Thyroid gland (tissue), 4 donors: ENCODE measurements around the gene COA7. TPM values are rescaled to one million over a fixed set of nuclear protein-coding genes. Genes with fewer than 3 reads are reported as not detected.
"Not testable (repeated sequence)": the region's sequence is repeated elsewhere in the genome, so short reads cannot be mapped to it uniquely, and the experiment has no call there.

ENCODE experiments used
- DNase-seq, 2 donors: peaks; one replicate each; pipeline ENCODE4 v3.0.0-alpha.2; 2019
- H3K27ac ChIP-seq, 3 donors: fragments of 200-600 bp; sonication (generic); 1 replicate in 2 of 3; 2 replicates in 1 of 3; pipeline ENCODE4 v1.5.1; 2016 to 2019; ENCODE audit warnings: mild to moderate bottlenecking in 1 of 3, moderate library complexity in 1 of 3
- H3K27me3 ChIP-seq: fragments of 200-600 bp; sonication (generic); one replicate; pipeline ENCODE4 v1.5.1; 2019
- H3K36me3 ChIP-seq, 2 donors: fragments of 200-600 bp; sonication (generic); one replicate each; pipeline ENCODE4 v1.5.1; 2016 to 2019
- H3K4me1 ChIP-seq, 2 donors: fragments of 200-600 bp; sonication (generic); one replicate each; pipeline ENCODE4 v1.5.1; 2017 to 2019
- H3K4me3 ChIP-seq, 3 donors: fragments of 200-600 bp; sonication (generic); replicated peaks in 1 of 3; 1 replicate in 2 of 3; 2 replicates in 1 of 3; pipeline ENCODE4 v1.5.1; 2016; ENCODE audit warnings: mild to moderate bottlenecking in 1 of 3
- H3K9me3 ChIP-seq: fragments of 200-600 bp; sonication (generic); one replicate; pipeline ENCODE4 v1.5.1; 2017
- POLR2A ChIP-seq, 2 donors: fragments of 450-650 bp; IDR thresholded peaks; one replicate each; pipeline ENCODE4 v1.6.1; 2017; ENCODE audit warnings: antibody characterized with exemption in 2 of 2, mild to moderate bottlenecking in 2 of 2, moderate library complexity in 1 of 2
- WGBS, 2 donors: methylation state at CpG; one replicate each; pipeline ENCODE4 v1.1.5; 2017; 5-methylcytosine and 5-hydroxymethylcytosine counted together
- intact Hi-C: fragments of 100-400 bp; cut with DNase I; formaldehyde crosslinking; loops from one replicate; pipeline ENCODE4 v1.15.1; 2023
- total RNA-seq, 4 donors: library from RNA; depleted of rRNA; stranded (reverse); fragments of >200 nt; gene quantifications; one replicate each; pipeline ENCODE4 v1.2.3, GENCODE V29; 2016
- TF ChIP-seq, protein P1 (sequence below), 6 experiments: fragments of 200-600 bp in 3 of 6; fragments of 450-650 bp in 3 of 6; sonication (generic) in 3 of 6; IDR thresholded peaks; one replicate each; pipeline ENCODE4 v1.5.1; 2016 to 2019; ENCODE audit warnings: antibody characterized with exemption in 6 of 6, mild to moderate bottlenecking in 2 of 6, inconsistent platforms in 1 of 6, moderate library complexity in 1 of 6

The COA7 gene
- total RNA-seq, 4 donors from 2014 or later = 10.6 to 14.7 (median 11.5) TPM

DNA sequence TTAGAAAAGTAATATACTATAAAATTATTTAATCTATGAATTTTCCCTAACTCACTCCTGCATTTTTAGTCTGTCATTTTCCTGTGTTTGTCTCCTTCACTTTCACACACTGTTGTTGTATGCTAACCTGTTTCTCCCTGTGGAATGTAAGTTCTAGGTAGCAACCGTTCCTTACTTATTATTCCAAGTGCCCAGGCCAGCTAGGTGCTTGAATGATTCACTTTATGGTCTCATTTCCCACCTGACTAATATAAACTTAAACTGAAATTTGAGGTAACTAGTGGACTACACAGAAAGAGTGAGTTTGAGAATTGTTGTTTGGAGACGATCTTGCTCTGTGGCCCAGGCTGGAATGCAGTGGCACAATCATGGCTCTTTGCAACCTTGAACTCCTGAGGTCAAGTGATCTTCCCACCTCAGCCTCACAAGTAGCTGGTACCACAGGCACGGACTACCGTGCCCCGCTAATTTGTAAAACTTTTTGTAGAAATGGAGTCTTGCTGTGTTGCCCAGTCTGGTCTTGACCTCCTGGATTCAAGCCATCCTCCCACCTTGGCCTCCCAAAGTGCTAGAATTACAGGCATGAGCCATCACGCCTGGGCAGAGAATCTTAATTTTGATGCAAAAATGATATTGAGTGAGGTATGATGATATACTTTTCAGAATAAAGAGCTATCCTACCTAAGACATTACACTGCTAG is 30.0 kb upstream of the COA7 start:
- Histone ChIP-seq H3K27me3 (no peaks in the 10 kb centered on the region), H3K4me3 (no peak overlapping the region), H3K36me3 (no peaks in the 10 kb centered on the region), H3K27ac (peak overlapping the region in 2 of 3 donors; percentile 80 to 90), H3K9me3 (no peaks in the 10 kb centered on the region), H3K4me1 (peaks cover 16 to 23% of the 10 kb centered on the region in 2 donors)
- no peak for DNase-seq
- intact Hi-C loops = loop anchor here (10.0 kb wide), 1 partner anchor 187 kb away; no protein-coding TSS in a partner anchor
- TF ChIP-seq, protein P1, sequence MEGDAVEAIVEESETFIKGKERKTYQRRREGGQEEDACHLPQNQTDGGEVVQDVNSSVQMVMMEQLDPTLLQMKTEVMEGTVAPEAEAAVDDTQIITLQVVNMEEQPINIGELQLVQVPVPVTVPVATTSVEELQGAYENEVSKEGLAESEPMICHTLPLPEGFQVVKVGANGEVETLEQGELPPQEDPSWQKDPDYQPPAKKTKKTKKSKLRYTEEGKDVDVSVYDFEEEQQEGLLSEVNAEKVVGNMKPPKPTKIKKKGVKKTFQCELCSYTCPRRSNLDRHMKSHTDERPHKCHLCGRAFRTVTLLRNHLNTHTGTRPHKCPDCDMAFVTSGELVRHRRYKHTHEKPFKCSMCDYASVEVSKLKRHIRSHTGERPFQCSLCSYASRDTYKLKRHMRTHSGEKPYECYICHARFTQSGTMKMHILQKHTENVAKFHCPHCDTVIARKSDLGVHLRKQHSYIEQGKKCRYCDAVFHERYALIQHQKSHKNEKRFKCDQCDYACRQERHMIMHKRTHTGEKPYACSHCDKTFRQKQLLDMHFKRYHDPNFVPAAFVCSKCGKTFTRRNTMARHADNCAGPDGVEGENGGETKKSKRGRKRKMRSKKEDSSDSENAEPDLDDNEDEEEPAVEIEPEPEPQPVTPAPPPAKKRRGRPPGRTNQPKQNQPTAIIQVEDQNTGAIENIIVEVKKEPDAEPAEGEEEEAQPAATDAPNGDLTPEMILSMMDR (IDR thresholded peaks at IDR 0.05) = no peak
- no peak for TF ChIP-seq POLR2A (IDR thresholded peaks at IDR 0.05)
- 61 to 66% methylated on average over 6 of the region's 6 CpGs for WGBS, 2 donors

DNA sequence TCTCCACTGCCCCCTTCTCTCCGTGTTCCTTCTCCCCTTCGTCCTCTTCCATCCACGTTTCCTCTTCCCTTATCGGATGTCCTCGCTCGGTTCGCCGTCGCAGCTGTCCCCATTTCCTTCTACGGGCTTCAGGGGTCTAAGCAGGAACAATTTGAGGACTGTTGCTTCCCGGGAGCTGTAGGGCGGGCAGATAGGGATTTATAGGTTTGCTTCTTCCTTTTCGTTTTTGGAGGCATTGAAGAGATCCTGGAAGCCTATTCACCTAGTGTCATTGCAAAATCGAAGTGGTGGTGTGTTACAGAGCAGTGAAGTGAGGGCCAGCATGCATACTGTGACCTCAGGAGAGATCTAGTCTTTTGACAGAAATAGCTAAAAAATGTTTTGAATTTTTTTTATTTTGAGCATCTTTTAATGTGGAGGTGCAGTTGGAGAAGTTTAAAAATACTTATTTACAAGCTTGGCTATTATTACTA is 29.0 kb upstream of the COA7 start:
- H3K9me3 ChIP-seq = no peaks in the 10 kb centered on the region
- no peak for DNase-seq
- WGBS, 2 donors = 1 to 3% methylated on average over 14 of the region's 14 CpGs
- H3K36me3 ChIP-seq = no peaks in the 10 kb centered on the region
- peak overlapping the region; percentile 59 to 90 (median 80) for H3K27ac ChIP-seq
- peak overlapping the region; percentile 38 to 94 (median 71) for H3K4me3 ChIP-seq
- peaks cover 16 to 23% of the 10 kb centered on the region in 2 donors for H3K4me1 ChIP-seq
- H3K27me3 ChIP-seq = no peaks in the 10 kb centered on the region
- no peak for TF ChIP-seq POLR2A (IDR thresholded peaks at IDR 0.05)
- TF ChIP-seq, protein P1 (IDR thresholded peaks at IDR 0.05) = no peak
- intact Hi-C loops = loop anchor here (10.0 kb wide), 1 partner anchor 188 kb away; no protein-coding TSS in a partner anchor

DNA sequence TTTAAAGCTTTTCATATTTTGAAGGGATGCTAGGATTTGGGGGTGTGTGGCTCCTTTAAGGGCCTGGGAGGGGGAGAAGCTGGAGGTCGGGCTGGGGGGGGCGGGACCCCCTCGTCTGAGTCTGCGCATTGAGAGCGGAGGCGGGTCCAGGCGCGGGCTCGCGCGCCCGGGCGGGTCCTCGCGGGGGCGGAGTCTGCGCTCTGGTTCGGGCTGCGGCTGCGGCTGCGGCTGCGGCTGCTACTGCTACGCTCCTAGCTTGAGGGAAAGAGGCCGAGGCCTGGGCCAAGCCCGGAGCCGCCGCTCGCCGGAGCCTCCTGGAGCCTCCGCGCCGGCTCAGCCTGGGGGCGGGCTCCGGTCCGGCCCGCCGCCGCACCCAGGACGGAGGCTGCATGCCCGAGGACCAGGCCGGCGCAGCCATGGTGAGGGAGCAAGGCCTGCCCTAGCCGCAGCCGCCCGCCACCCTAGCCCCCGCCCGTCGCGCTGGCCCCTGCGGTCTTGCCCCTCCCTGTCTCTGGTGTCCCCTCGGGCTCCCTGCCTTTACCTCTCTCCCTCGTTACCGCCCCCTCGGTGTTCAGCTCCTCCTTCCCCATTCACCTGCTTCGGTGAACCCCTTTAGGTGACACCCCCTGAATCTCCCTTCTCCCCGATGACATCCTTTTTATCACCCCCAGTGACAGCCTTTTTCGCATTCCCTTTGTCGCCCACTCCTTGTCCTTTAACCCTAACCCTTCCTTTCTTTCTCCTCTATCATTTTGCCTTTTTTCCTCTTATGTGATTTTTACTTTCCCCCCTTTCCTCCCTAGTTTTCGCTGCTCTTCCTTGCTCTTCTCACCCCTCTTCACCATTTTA is 28.3 kb upstream of the COA7 start, which contains the start of gene ZYG11B:
TSS of gene ZYG11B (plus strand) at position 189 of the 849 bp plus-strand sequence. CDS start at position 390, 201 bp downstream.
- peak within 1 kb of the TSS; percentile 38 to 94 (median 71) for H3K4me3 ChIP-seq
- H3K27me3 ChIP-seq = no peaks in the 10 kb centered on the region
- intact Hi-C loops = loop anchor here (10.0 kb wide), 1 partner anchor 188 kb away; no protein-coding TSS in a partner anchor
- peak; percentile 89 for DNase-seq
- peaks cover 14 to 23% of the 10 kb centered on the region in 2 donors for H3K4me1 ChIP-seq
- peak within 1 kb of the TSS; percentile 59 to 90 (median 80) for H3K27ac ChIP-seq
- TF ChIP-seq, protein P1 (IDR thresholded peaks at IDR 0.05) = peak in 1 of 6 experiments; percentile 8
- peak in 1 of 2 donors; percentile 92 for TF ChIP-seq POLR2A (IDR thresholded peaks at IDR 0.05)
- WGBS, 2 donors = 0 to 1% methylated on average over 15 to 27 of the region's 59 CpGs
- H3K36me3 ChIP-seq = no peaks in the 10 kb centered on the region
- no peaks in the 10 kb centered on the region for H3K9me3 ChIP-seq

DNA sequence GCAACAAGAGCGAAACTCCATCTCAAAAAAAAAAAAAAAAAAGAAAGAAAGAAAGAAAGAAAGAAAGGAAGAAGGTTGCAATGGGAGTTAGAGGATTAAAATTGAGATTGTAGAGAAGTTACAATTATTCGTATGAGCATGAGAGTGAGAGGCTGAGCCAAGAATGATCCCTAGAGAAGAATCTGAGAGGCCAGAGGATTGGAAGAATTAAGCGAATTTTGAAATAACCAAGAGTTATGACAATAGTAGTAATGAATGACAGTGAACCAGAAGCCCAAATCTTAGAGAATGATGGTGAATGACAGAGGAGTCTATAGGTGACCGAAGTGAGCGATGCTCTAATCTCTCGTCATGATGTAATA is 27.7 kb upstream of the COA7 start:
- peak overlapping the region in 1 of 3 donors; percentile 90 for H3K27ac ChIP-seq
- intact Hi-C loops = loop anchor here (10.0 kb wide), 1 partner anchor 189 kb away; no protein-coding TSS in a partner anchor

DNA sequence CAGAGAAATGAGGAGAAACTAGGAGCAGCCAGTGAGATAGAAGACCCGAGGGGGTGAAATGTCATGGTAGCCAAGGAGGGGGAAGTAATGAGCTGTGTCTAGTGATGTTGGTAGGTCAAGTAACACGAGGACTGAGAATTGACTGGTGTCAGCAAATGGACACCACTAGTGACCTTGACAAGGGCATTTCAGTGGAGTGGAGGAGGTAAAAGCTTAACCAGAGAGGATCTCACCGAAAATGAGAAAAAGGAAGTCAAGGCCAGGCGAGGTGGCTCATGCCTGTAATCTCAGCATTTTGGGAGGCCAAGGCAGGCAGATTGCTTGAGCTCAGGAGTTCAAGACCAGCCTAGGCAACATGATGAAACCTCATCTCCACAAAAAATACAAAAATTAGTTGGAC is 25.1 kb upstream of the COA7 start:
- intact Hi-C loops = loop anchor here (10.0 kb wide), 1 partner anchor 192 kb away; no protein-coding TSS in a partner anchor

More for the DNA sequence above, 27.7 kb upstream of the COA7 start:
- Histone ChIP-seq H3K27me3 (no peaks in the 10 kb centered on the region), H3K36me3 (no peaks in the 10 kb centered on the region), H3K4me1 (peaks cover 11 to 22% of the 10 kb centered on the region in 2 donors), H3K4me3 (peak overlapping the region in 2 of 3 donors; percentile 7 to 94), H3K9me3 (no peaks in the 10 kb centered on the region)
- DNase-seq = no peak
- WGBS, 2 donors = 10 to 13% methylated on average over 6 of the region's 6 CpGs
- TF ChIP-seq POLR2A (IDR thresholded peaks at IDR 0.05) = no peak

DNA sequence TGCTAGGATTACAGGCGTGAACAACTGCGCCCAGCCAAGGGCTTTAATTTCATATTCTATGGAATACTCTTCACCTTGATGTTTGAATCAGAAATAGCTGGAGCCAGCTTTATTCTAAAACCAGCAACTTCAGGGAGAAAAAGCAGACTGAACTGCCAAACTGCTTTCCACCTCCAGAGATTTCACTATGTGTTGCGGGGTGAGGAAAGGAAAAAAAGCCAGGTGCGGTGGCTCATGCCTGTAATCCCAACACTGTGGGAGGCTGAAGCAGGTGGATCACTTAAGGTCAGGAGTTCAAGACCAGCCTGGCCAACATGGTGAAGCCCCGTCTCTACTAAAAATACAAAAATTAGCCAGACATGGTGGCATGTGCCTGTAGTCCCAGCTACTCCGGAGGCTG is 17.1 kb upstream of the COA7 start:
- intact Hi-C loops = not testable (repeated sequence)

More for the DNA sequence above, 25.1 kb upstream of the COA7 start:
- no peak for DNase-seq
- Histone ChIP-seq H3K9me3 (no peaks in the 10 kb centered on the region), H3K27me3 (no peaks in the 10 kb centered on the region), H3K36me3 (no peaks in the 10 kb centered on the region), H3K4me3 (no peak overlapping the region), H3K4me1 (peaks cover 7 to 8% of the 10 kb centered on the region in 2 donors), H3K27ac (no peak overlapping the region)
- TF ChIP-seq, protein P1 (IDR thresholded peaks at IDR 0.05) = no peak
- no peak for TF ChIP-seq POLR2A (IDR thresholded peaks at IDR 0.05)
- WGBS, 2 donors = 90 to 91% methylated on average over 4 of the region's 4 CpGs

More for the DNA sequence above, 17.1 kb upstream of the COA7 start:
- not testable (repeated sequence) for DNase-seq, H3K9me3 ChIP-seq, H3K4me1 ChIP-seq, H3K27me3 ChIP-seq, H3K27ac ChIP-seq, H3K4me3 ChIP-seq, H3K36me3 ChIP-seq
- WGBS, 2 donors = 92 to 94% methylated on average over 6 of the region's 6 CpGs
